IMR-90 (cell line): ENCODE measurements around the gene HIPK1. TPM values are rescaled to one million over a fixed set of nuclear protein-coding genes. Genes with fewer than 3 reads are reported as not detected.

Experiments used
- ATAC-seq: fragments of 200-7000 bp; cut with Tn5 transposase; 2 replicates; pipeline ENCODE4 v1.9.1; 2020; ENCODE audit warnings: low read depth, mild to moderate bottlenecking, moderate library complexity
- BruUV-seq: library from RNA; stranded (reverse); fragments of 400-500 nt; replicated peaks from 2 replicates; lab custom pipeline; 2021; lab: Mats Ljungman, UMichigan
- CTCF ChIA-PET: fragments of 300-600 bp; formaldehyde crosslinking; extraction: SDS; loops from one replicate; lab custom pipeline; 2021; ENCODE audit warnings: antibody characterized with exemption; lab: Yijun Ruan, JAX
- POLR2A ChIA-PET: fragments of 300-600 bp; sonication (Branson Sonifier 250); formaldehyde crosslinking; loops from one replicate; lab custom pipeline; 2022; ENCODE audit warnings: antibody characterized with exemption; ENCODE audit not compliant: unreplicated experiment; lab: Charles Lee
- DNase-seq: peaks from one replicate; pipeline ENCODE4 v3.0.0; 2013
- H2AFZ ChIP-seq: replicated peaks from 2 replicates; pipeline ENCODE3; 2013; ENCODE audit warnings: low read length, mild to moderate bottlenecking; ENCODE audit not compliant: poor library complexity
- H2AK5ac ChIP-seq: 2 replicates; pipeline ENCODE4 v1.6.1; 2013; ENCODE audit warnings: low read depth, low read length, inconsistent platforms
- H2AK9ac ChIP-seq: replicated peaks from 2 replicates; pipeline ENCODE3; 2013; ENCODE audit warnings: mild to moderate bottlenecking, low read depth, low read length, moderate library complexity; ENCODE audit not compliant: poor library complexity
- H2BK120ac ChIP-seq: 2 replicates; pipeline ENCODE4 v1.6.1; 2013; ENCODE audit warnings: low read depth, low read length, inconsistent platforms
- H2BK15ac ChIP-seq: 3 replicates; pipeline ENCODE4 v1.6.1; 2013; ENCODE audit warnings: low read depth, low read length, inconsistent platforms
- H2BK20ac ChIP-seq: 2 replicates; pipeline ENCODE4 v1.6.1; 2013; ENCODE audit warnings: low read depth, mild to moderate bottlenecking, inconsistent platforms, low read length, moderate library complexity
- H2BK5ac ChIP-seq: 2 replicates; pipeline ENCODE4 v1.6.1; 2013; ENCODE audit warnings: mild to moderate bottlenecking, low read depth, low read length, inconsistent platforms; ENCODE audit not compliant: poor library complexity, severe bottlenecking
- H3K14ac ChIP-seq: replicated peaks from 2 replicates; pipeline ENCODE4 v1.6.1; 2013; ENCODE audit warnings: low read depth, low read length, inconsistent platforms
- H3K18ac ChIP-seq: 2 replicates; pipeline ENCODE4 v1.6.1; 2013; ENCODE audit warnings: low read depth, low read length, control low read depth
- H3K23ac ChIP-seq: 2 replicates; pipeline ENCODE4 v1.6.1; 2013; ENCODE audit warnings: low read depth, low read length, inconsistent platforms
- H3K27ac ChIP-seq: 2 replicates; pipeline ENCODE4 v1.5.1; 2013; ENCODE audit warnings: mild to moderate bottlenecking, control low read depth, low read length; ENCODE audit not compliant: insufficient read depth
- H3K27me3 ChIP-seq: 2 replicates; pipeline ENCODE4 v1.6.1; 2013; ENCODE audit warnings: low read length; ENCODE audit not compliant: control insufficient read depth, insufficient read depth
- H3K36me3 ChIP-seq: 2 replicates; pipeline ENCODE4 v1.6.1; 2013; ENCODE audit warnings: low read length, mixed read lengths; ENCODE audit not compliant: control insufficient read depth, insufficient read depth
- H3K4ac ChIP-seq: 2 replicates; pipeline ENCODE4 v1.6.1; 2013; ENCODE audit warnings: low read depth, low read length, inconsistent platforms
- H3K4me1 ChIP-seq: 2 replicates; pipeline ENCODE4 v1.6.1; 2013; ENCODE audit warnings: low read length, mixed read lengths; ENCODE audit not compliant: control insufficient read depth, insufficient read depth
- H3K4me2 ChIP-seq: 2 replicates; pipeline ENCODE4 v1.6.1; 2013; ENCODE audit warnings: low read depth, mild to moderate bottlenecking, control low read depth, low read length, moderate library complexity
- H3K4me3 ChIP-seq: 2 replicates; pipeline ENCODE4 v1.5.1; 2013; ENCODE audit warnings: low read depth, mild to moderate bottlenecking, control low read depth, low read length, moderate library complexity; ENCODE audit not compliant: insufficient read depth
- H3K56ac ChIP-seq: 2 replicates; pipeline ENCODE4 v1.6.1; 2013; ENCODE audit warnings: low read length, inconsistent platforms; ENCODE audit not compliant: insufficient read depth; ENCODE audit errors: extremely low read depth
- H3K79me1 ChIP-seq, 2 experiments: 2 replicates each; pipeline ENCODE4 v1.6.1; 2013; ENCODE audit warnings: low read length in 2 of 2, inconsistent platforms in 1 of 2, low read depth in 1 of 2
- H3K9ac ChIP-seq: 2 replicates; pipeline ENCODE4 v1.6.1; 2013; ENCODE audit warnings: low read depth, low read length, control low read depth
- H3K9me1 ChIP-seq: 2 replicates; pipeline ENCODE4 v1.6.1; 2013; ENCODE audit warnings: low read length, inconsistent platforms; ENCODE audit not compliant: insufficient read depth
- H3K9me3 ChIP-seq: 2 replicates; pipeline ENCODE4 v1.6.1; 2013; ENCODE audit warnings: low read length; ENCODE audit not compliant: control insufficient read depth, insufficient read depth
- H4K20me1 ChIP-seq: 2 replicates; pipeline ENCODE4 v1.6.1; 2013; ENCODE audit warnings: low read length, inconsistent platforms; ENCODE audit not compliant: insufficient read depth
- H4K5ac ChIP-seq: 2 replicates; pipeline ENCODE4 v1.6.1; 2013; ENCODE audit warnings: mild to moderate bottlenecking, low read depth, low read length, control low read depth
- H4K8ac ChIP-seq, 2 experiments: 2 replicates each; pipeline ENCODE4 v1.6.1; 2013; ENCODE audit warnings: low read depth in 2 of 2, low read length in 2 of 2, control low read depth in 1 of 2, inconsistent platforms in 1 of 2
- H4K91ac ChIP-seq: 2 replicates; pipeline ENCODE4 v1.6.1; 2013; ENCODE audit warnings: low read depth, low read length, inconsistent platforms; ENCODE audit not compliant: insufficient read depth
- CEBPB ChIP-seq: IDR thresholded peaks from 2 replicates; pipeline ENCODE4 v1.6.1; 2012; ENCODE audit warnings: low read depth, low read length, improper control_type of control experiment
- CHD1 ChIP-seq: IDR thresholded peaks from 2 replicates; pipeline ENCODE4 v1.6.1; 2012; ENCODE audit warnings: low read depth, low read length, improper control_type of control experiment
- FOS ChIP-seq: fragments of 150-350 bp; IDR thresholded peaks from 2 replicates; pipeline ENCODE4 v1.6.1; 2016; ENCODE audit warnings: low read depth, low read length
- MAZ ChIP-seq: IDR thresholded peaks from 2 replicates; pipeline ENCODE4 v1.6.1; 2012; ENCODE audit warnings: low read depth, mild to moderate bottlenecking, low read length, improper control_type of control experiment, moderate library complexity, borderline replicate concordance
- MXI1 ChIP-seq: IDR thresholded peaks from 2 replicates; pipeline ENCODE4 v1.6.1; 2012; ENCODE audit warnings: low read depth, mild to moderate bottlenecking, low read length, moderate library complexity, borderline replicate concordance
- NFE2L2 ChIP-seq: fragments of 150-350 bp; IDR thresholded peaks from 2 replicates; pipeline ENCODE4 v1.6.1; 2016; ENCODE audit warnings: low read depth, mild to moderate bottlenecking, low read length
- POLR2A ChIP-seq: IDR thresholded peaks from 2 replicates; pipeline ENCODE4 v1.6.1; 2012; ENCODE audit warnings: mild to moderate bottlenecking, low read depth, low read length
- RAD21 ChIP-seq: IDR thresholded peaks from 2 replicates; pipeline ENCODE4 v1.6.1; 2012; ENCODE audit warnings: low read length, improper control_type of control experiment
- RCOR1 ChIP-seq: IDR thresholded peaks from 2 replicates; pipeline ENCODE4 v1.6.1; 2012; ENCODE audit warnings: mild to moderate bottlenecking, low read length, improper control_type of control experiment; ENCODE audit not compliant: insufficient replicate concordance
- RFX5 ChIP-seq: IDR thresholded peaks from 2 replicates; pipeline ENCODE4 v1.8.0; 2012; ENCODE audit warnings: low read depth, mild to moderate bottlenecking, low read length, moderate library complexity
- SMC3 ChIP-seq: fragments of 150-350 bp; IDR thresholded peaks from 2 replicates; pipeline ENCODE4 v1.6.1; 2016; ENCODE audit warnings: low read depth, mild to moderate bottlenecking, antibody characterized with exemption, low read length, moderate library complexity
- USF2 ChIP-seq: fragments of 150-350 bp; IDR thresholded peaks from 2 replicates; pipeline ENCODE4 v1.6.1; 2017; ENCODE audit warnings: mild to moderate bottlenecking, antibody characterized with exemption, low read length, low read depth
- WGBS, 2 experiments: methylation state at CpG; one replicate each; pipeline versions ENCODE4 v1.1.5 to v1.1.7; 2013; ENCODE audit warnings: missing lambda C conversion rate in 2 of 2; ENCODE audit not compliant: insufficient read length in 1 of 2; ENCODE audit errors: extremely low coverage in 2 of 2; 5-methylcytosine and 5-hydroxymethylcytosine counted together
- dilution Hi-C: fragments of 300-500 bp; cut with HindIII; formaldehyde crosslinking; loops from one replicate; pipeline ENCODE4 v1.14.3; 2018; ENCODE audit warnings: low sequenced_read_pairs; ENCODE audit not compliant: unreplicated experiment
- in situ Hi-C: fragments of 300-500 bp; cut with MboI; formaldehyde crosslinking; loops from 3 replicates; pipeline ENCODE4 v1.14.3; 2019; ENCODE audit warnings: low sequenced_read_pairs, inconsistent platforms, mixed read lengths
- intact Hi-C: fragments of 100-400 bp; cut with micrococcal nuclease; formaldehyde crosslinking; loops from 2 replicates; pipeline ENCODE4 v1.10.0; 2022
- polyA plus RNA-seq, 3 experiments: library from polyadenylated mRNA; depleted of rRNA; stranded (reverse); fragments of >200 nt; gene quantifications; 2 replicates each; pipeline ENCODE4 v1.2.3, GENCODE V29; 2012; ENCODE audit warnings: low replicate concordance in 1 of 3
- total RNA-seq: library from RNA; depleted of rRNA; stranded (reverse); fragments of >200 nt; gene quantifications from 2 replicates; pipeline ENCODE4 v1.2.3, GENCODE V29; 2012
- TF ChIP-seq, protein P1 (sequence below): fragments of 150-350 bp; IDR thresholded peaks from 2 replicates; pipeline ENCODE4 v1.6.1; 2016; ENCODE audit warnings: low read depth, mild to moderate bottlenecking, low read length, moderate library complexity, borderline replicate concordance
- TF ChIP-seq, protein P2 (sequence below): conservative IDR thresholded peaks from 2 replicates; pipeline ENCODE4 v1.5.1; 2012; ENCODE audit warnings: mild to moderate bottlenecking, low read depth, low read length, improper control_type of control experiment

The HIPK1 gene
- total and polyA plus RNA-seq, 2 of the 4 experiments (the other 2 are of a cell fraction), result 15.3 to 33.9 TPM

DNA sequence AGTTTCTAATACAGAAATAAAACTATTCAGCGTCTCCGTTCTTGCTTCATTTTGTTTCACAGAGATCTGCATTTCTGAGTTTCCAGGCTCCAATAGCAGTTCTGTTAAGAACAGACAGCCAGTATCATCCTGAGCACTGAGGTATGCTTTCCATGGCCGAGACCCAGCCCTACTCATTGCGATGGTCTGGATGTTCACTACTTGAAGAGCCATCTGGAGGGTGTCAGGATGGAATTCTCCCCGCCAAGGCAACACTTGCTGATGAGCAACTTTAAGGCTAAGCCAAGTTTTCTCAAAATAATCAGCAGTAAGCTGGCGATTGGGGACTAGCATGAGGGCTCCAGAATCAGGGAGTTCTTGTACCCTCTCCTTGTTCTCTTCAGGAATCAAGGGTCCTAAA is 34.0 kb upstream of the HIPK1 start:
- no TSS peak for BruUV-seq
- no peaks in the 10 kb centered on the region for H3K4me1 ChIP-seq
- no peak overlapping the region for H2BK120ac ChIP-seq
- no peaks in the 10 kb centered on the region for H4K20me1 ChIP-seq
- H2AK9ac ChIP-seq, result no peak overlapping the region
- H2BK15ac ChIP-seq, result no peak overlapping the region
- no peak overlapping the region for H3K4ac ChIP-seq
- no peak overlapping the region for H2AK5ac ChIP-seq
- dilution Hi-C loops, result no loop called here
- H2BK5ac ChIP-seq, result no peak overlapping the region
- H3K18ac ChIP-seq, result no peak overlapping the region
- ChIA-PET CTCF (no interaction called here), POLR2A (interaction anchor here (0.7 kb wide), 1 partner anchor 9 kb away, joined by 3 read pairs; no protein-coding TSS in a partner anchor)
- H3K23ac ChIP-seq, result no peak overlapping the region
- H3K14ac ChIP-seq, result no peak overlapping the region
- no peak overlapping the region for H3K9ac ChIP-seq
- H4K8ac ChIP-seq, result no peak overlapping the region
- TF ChIP-seq, protein P1, sequence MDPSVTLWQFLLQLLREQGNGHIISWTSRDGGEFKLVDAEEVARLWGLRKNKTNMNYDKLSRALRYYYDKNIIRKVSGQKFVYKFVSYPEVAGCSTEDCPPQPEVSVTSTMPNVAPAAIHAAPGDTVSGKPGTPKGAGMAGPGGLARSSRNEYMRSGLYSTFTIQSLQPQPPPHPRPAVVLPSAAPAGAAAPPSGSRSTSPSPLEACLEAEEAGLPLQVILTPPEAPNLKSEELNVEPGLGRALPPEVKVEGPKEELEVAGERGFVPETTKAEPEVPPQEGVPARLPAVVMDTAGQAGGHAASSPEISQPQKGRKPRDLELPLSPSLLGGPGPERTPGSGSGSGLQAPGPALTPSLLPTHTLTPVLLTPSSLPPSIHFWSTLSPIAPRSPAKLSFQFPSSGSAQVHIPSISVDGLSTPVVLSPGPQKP, result no peak
- TF ChIP-seq SMC3 (no peak), CEBPB (no peak), USF2 (no peak), RCOR1 (no peak), CHD1 (no peak), NFE2L2 (no peak), FOS (no peak), RFX5 (no peak), MAZ (no peak), MXI1 (no peak), RAD21 (no peak), POLR2A (no peak)
- TF ChIP-seq, protein P2, sequence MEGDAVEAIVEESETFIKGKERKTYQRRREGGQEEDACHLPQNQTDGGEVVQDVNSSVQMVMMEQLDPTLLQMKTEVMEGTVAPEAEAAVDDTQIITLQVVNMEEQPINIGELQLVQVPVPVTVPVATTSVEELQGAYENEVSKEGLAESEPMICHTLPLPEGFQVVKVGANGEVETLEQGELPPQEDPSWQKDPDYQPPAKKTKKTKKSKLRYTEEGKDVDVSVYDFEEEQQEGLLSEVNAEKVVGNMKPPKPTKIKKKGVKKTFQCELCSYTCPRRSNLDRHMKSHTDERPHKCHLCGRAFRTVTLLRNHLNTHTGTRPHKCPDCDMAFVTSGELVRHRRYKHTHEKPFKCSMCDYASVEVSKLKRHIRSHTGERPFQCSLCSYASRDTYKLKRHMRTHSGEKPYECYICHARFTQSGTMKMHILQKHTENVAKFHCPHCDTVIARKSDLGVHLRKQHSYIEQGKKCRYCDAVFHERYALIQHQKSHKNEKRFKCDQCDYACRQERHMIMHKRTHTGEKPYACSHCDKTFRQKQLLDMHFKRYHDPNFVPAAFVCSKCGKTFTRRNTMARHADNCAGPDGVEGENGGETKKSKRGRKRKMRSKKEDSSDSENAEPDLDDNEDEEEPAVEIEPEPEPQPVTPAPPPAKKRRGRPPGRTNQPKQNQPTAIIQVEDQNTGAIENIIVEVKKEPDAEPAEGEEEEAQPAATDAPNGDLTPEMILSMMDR, result no peak
- H3K9me3 ChIP-seq, result no peaks in the 10 kb centered on the region
- peaks cover 0 to 5% of the 10 kb centered on the region in 2 experiments; a peak in 1 of 4 replicates for H3K79me1 ChIP-seq
- 90% methylated on average over 3 of the region's 6 CpGs; no CpG with 5 or more reads in 1 of the 2 experiments for WGBS, 2 experiments
- peaks cover 15% of the 10 kb centered on the region for H3K36me3 ChIP-seq
- no peak overlapping the region for H3K4me2 ChIP-seq
- no peak for DNase-seq
- intact Hi-C loops, result no loop called here
- H3K56ac ChIP-seq, result no peak overlapping the region
- H4K91ac ChIP-seq, result no peak overlapping the region
- no peaks in the 10 kb centered on the region for H3K27me3 ChIP-seq
- H2BK20ac ChIP-seq, result no peak overlapping the region
- H2AFZ ChIP-seq, result no peak overlapping the region
- no peak overlapping the region for H3K27ac ChIP-seq
- no peak for ATAC-seq
- H4K5ac ChIP-seq, result no peak overlapping the region
- in situ Hi-C loops, result no loop called here
- H3K9me1 ChIP-seq, result no peaks in the 10 kb centered on the region
- no peak overlapping the region for H3K4me3 ChIP-seq
